HG03139 (cell line): ENCODE results near the gene EIF4E3.

Source experiments
- ATAC-seq: cut with Tn5 transposase; IDR thresholded peaks from one replicate; pipeline ENCODE4 v1.9.1; 2021; ENCODE audit not compliant: unreplicated experiment

Gene EIF4E3

GRCh38 chr3:71725271-71725991 lies at the start of gene EIF4E3:
TSS of gene EIF4E3 (minus strand) at chr3:71725402. CDS start at chr3:71725367, 35 bp downstream.
- peak; percentile 41 for ATAC-seq

- no peak for ATAC-seq
These were observed 46.7 kb upstream of the EIF4E3 start for GRCh38 chr3:71771884-71772283.

- no peak for ATAC-seq
These were observed 45.9 kb upstream of the EIF4E3 start for GRCh38 chr3:71771126-71771525.

GRCh38 chr3:71763426-71763825 lies 38.2 kb upstream of the EIF4E3 start:
- no peak for ATAC-seq

GRCh38 chr3:71760140-71760539 lies 34.9 kb upstream of the EIF4E3 start:
- ATAC-seq = no peak

GRCh38 chr3:71759401-71759800 lies 34.2 kb upstream of the EIF4E3 start:
- ATAC-seq = no peak

- ATAC-seq = no peak
These were observed 32.9 kb upstream of the EIF4E3 start for GRCh38 chr3:71758091-71758490.

GRCh38 chr3:71754610-71755253 lies 29.5 kb upstream of the EIF4E3 start:
- no peak for ATAC-seq

GRCh38 chr3:71753701-71754609 lies 28.8 kb upstream of the EIF4E3 start, which contains the start of gene GPR27:
TSS of gene GPR27 (plus strand) at chr3:71753855. CDS start at chr3:71754050, 195 bp downstream.
- no peak for ATAC-seq

GRCh38 chr3:71752831-71753700 lies 27.9 kb upstream of the EIF4E3 start:
- no peak for ATAC-seq

- no peak for ATAC-seq
These were observed 26.4 kb upstream of the EIF4E3 start for GRCh38 chr3:71751602-71752001.

- ATAC-seq = no peak
These were observed 19.5 kb upstream of the EIF4E3 start for GRCh38 chr3:71744738-71745137.

GRCh38 chr3:71742621-71743020 lies 17.4 kb upstream of the EIF4E3 start:
- ATAC-seq = no peak

- no peak for ATAC-seq
These were observed 9.7 kb upstream of the EIF4E3 start for GRCh38 chr3:71734881-71735280.

GRCh38 chr3:71733319-71733718 lies 8.1 kb upstream of the EIF4E3 start:
- no peak for ATAC-seq

GRCh38 chr3:71732637-71733036 lies 7.4 kb upstream of the EIF4E3 start:
- no peak for ATAC-seq

GRCh38 chr3:71728632-71729342 lies 3.6 kb upstream of the EIF4E3 start:
- no peak for ATAC-seq

- ATAC-seq = no peak
These were observed 944 bp upstream of the EIF4E3 start for GRCh38 chr3:71726146-71726545.

GRCh38 chr3:71724584-71725270 lies 475 bp downstream of the EIF4E3 start:
- ATAC-seq = peak; percentile 33

- no peak for ATAC-seq
These were observed 1.1 kb downstream of the EIF4E3 start for GRCh38 chr3:71724171-71724453.
